HG02870 (cell line): ENCODE measurements around the gene KLHL3.

Experiments
- ATAC-seq: cut with Tn5 transposase; IDR thresholded peaks from one replicate; pipeline ENCODE4 v1.9.1; 2021; ENCODE audit warnings: mild to moderate bottlenecking, moderate library complexity; ENCODE audit not compliant: unreplicated experiment

Gene KLHL3

GRCh38 chr5:137636830-137637714 is 98.8 kb downstream of the KLHL3 start:
- ATAC-seq, result no peak

- ATAC-seq, result no peak
Measured at GRCh38 chr5:137636099-137636498, 99.8 kb downstream of the KLHL3 start.

- ATAC-seq, result no peak
Measured at GRCh38 chr5:137635521-137635921, 100.4 kb downstream of the KLHL3 start.

GRCh38 chr5:137633896-137634295 is 102.0 kb downstream of the KLHL3 start:
- no peak for ATAC-seq

- ATAC-seq, result no peak
Measured at GRCh38 chr5:137632716-137633115, 103.2 kb downstream of the KLHL3 start.

DNA sequence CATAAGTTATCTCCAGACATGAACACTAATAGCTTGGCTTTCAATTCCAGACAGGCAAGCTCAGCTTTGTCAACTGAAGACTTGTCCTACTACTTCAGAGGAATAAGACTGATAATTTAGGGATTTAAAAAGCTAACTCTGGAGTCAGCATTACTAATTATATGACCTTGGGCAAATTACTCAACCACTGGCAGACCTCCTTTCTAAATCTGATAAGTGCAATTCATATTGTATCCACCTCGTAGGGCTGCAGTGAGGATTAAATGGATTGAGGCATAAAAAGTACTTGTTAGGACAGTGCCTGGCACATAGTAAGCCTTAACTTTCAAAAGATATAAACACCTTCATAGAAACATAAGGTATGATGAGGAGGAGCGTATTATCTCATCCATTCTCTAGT is 104.4 kb downstream of the KLHL3 start:
- no peak for ATAC-seq

GRCh38 chr5:137630972-137631370 is 104.9 kb downstream of the KLHL3 start:
- no peak for ATAC-seq

GRCh38 chr5:137630216-137630971 is 105.5 kb downstream of the KLHL3 start:
- ATAC-seq, result no peak

- ATAC-seq, result peak; percentile 80
Measured at GRCh38 chr5:137629646-137630045, 106.2 kb downstream of the KLHL3 start.

DNA sequence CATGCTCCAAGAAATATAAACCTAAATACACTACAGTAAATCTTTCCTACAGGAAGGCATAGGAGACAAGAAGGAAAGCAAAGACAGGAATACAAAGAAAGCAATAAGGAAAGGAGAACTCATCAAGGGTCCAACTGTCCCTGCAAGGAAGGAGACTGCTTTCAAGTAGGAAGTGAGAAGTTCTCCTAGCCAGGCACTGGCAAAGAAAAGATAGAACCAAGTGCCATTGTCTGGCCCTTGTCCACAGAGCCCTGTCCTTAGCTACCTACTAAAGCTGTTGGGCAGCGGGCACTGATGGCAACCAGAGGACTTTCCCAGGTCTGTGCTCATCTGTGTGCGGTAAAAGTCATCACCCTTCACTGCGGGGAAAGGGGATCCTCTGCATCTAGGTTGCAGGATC is 108.2 kb downstream of the KLHL3 start:
- no peak for ATAC-seq

DNA sequence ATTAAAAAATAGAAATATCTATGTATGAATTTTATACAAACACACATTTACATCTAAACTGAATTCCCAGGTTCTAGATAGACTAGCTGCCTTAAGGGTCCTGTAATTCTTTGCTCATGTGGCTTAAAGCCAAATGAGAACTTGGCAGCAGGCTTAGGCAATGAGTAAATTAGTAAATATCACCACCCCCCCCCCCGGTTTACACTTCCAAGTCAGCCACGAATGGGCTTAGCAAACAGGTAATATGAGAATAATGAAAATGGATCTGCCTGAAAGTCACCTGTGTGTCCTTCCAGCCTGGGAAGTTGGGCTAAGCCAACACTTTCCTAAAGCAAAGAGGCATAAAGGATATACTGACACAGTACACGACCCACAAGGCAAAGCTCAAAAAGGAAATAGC is 108.6 kb downstream of the KLHL3 start:
- ATAC-seq, result no peak

DNA sequence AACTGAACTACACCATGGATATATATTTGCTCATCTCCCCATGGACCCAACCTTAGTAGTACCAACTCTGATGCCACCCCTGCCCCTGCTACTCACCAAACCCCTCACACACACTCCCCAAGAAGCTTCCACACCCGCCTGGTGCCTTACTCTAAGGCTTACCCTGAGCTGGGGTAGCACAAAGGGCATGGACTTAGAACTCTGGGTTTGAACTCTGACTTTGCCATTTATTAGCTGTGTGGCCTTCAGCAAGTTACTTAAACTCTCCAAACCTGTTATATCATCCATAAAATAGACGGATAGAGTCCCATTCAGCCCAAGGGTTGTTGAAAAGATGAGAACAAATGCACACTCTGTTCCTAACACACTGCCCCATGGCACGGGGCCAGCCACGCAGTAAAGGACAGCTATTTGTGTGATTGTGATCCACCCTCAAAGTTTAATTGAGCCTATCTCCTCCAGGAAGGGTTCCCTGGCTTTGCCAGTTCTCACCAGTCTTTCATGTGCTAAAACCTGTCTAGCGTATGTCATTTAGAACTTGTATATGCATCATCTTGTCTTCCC is 111.0 kb downstream of the KLHL3 start:
- ATAC-seq, result no peak

DNA sequence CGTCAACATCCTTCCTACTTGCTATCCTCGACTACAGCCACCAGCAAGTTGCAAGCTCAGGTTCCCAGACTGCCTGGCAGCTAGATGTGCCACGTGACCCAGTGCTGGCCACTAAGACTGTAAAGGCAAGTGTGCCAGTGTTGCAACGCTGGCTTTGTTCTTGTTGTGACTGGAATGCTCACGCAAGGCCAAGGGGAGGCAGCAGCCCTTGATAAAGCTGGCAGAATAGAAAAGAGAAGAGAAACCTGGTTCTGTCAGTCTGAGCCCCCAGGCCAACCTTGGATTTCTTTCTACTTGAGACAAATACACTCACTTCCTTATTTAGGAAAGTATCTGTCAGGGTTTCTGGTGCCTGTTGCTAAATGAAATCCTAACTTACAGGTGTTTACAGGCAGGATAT is 113.0 kb downstream of the KLHL3 start:
- peak; percentile 59 for ATAC-seq

DNA sequence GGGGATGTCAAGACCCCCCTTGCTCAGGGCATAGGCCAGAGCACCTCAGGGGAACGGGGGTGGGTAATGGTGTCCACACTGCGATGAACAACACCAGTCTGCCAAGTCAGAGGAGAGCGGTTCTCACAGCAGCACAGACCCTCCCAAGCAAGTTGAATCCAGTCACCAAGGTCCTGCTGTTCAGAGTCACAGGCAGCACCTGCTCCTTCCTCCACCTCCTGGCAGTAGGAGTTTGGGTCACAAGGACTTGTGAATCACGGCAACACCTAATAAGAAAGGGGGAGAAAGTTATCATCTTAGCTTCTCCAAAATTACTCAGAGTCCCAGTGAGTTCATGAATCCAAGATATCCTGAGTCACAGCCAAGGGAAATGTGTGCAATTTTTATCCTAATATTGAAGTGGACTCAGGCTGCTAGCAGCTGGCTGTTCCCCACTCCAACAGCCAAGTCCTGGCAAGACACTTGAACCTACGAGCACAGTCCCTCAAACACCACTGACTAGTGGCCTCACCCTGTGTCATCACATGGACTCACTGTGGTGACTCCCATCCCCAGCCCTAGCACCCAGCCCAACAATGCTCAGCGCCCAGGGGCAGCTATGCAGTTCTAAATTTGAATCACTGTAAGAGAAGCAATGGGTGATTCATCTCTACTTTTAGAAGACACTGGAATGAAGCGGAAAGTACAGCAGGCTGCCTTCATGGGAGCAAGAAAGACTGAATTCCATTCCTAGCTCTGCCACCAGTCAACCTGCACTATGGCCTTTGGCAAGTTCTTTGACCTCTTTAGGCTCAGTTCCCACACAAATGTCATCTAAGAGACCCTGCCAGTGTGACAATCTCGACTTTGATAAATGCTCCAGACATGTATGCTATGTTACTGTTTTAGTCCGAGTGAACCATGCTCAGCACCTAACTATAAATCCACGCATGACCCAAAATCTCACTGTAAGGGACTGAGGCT is 113.7 kb downstream of the KLHL3 start:
- ATAC-seq, result no peak

GRCh38 chr5:137621306-137621705 is 114.6 kb downstream of the KLHL3 start:
- no peak for ATAC-seq

- no peak for ATAC-seq
Measured at GRCh38 chr5:137619191-137619870, 116.6 kb downstream of the KLHL3 start.

DNA sequence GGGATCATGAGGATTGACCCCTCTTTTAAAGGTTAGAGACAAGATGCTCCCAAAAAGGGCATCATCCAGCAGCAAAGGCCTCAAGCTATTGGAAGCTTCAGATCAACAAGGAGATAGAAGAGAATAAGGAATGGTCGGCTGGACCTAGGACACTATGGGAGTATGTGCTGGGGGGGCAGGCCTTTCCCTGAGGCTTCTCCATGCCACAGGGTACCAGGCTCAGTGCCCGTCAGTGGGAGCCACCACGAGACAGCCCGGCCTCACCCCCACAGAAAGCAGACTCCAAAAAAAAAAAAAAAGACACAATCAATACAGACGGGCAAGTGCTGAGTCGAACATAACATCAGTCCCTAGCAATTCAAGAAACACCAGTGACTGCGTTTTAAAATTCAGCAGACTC is 117.4 kb downstream of the KLHL3 start:
- ATAC-seq, result no peak

DNA sequence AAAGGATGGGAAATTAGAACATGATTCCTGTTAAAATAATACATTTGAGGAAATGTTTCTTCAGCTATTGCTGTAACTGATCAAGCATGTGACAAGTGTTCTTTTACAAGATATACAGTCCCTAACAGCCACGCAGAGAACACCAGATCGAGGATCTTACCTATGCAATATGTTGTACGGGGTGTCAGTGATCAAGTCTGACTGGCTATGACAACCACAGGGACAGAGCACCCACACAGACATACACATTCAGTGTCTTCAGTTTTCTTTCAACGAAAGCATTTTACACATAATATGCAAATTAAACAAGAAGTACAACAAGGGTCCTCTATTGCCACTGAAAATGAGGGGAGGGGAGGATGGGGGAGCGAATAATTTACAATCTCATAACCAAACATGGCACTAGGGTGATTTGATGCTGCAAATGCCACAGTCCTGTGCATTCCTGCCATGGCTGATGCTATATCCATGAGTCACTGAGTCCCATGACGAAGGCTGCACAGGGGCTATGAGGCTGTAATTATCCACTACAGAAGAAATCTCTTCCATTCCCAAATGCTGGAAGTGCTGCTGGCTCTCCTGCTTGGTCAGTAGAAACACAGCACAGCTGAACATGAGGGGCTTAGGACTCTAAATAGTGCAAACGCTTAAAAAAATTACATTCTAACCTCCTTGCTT is 118.2 kb downstream of the KLHL3 start:
- ATAC-seq, result no peak

- ATAC-seq, result no peak
Measured at GRCh38 chr5:137616046-137616445, 119.8 kb downstream of the KLHL3 start.
